ENCODE measurements around the gene PDE3B.

PDE3B gene

GRCh38 chr11:14803846-14804245 lies 160.2 kb downstream of the PDE3B start:
- ATAC-seq (ENCODE audit: low read depth), result no peak
- H3K4me1 Mint-ChIP-seq, result no peaks in the 10 kb centered on the region
- H3K36me3 Mint-ChIP-seq, result peaks cover 9% of the 10 kb centered on the region
- H3K4me3 Mint-ChIP-seq, result no peak overlapping the region
- peaks cover 3% of the 10 kb centered on the region for H3K27me3 Mint-ChIP-seq
- no peak overlapping the region for H3K27ac Mint-ChIP-seq
- peaks cover 1% of the 10 kb centered on the region for H3K9me3 Mint-ChIP-seq
- DNase-seq (ENCODE audit: low spot score in 2 of 2), result no peak

- Mint-ChIP-seq H3K27me3 (no peaks in the 10 kb centered on the region), H3K36me3 (peaks cover 15% of the 10 kb centered on the region), H3K27ac (no peak overlapping the region), H3K9me3 (peaks cover 3% of the 10 kb centered on the region), H3K4me1 (no peaks in the 10 kb centered on the region), H3K4me3 (no peak overlapping the region)
- no peak for DNase-seq (ENCODE audit: low spot score in 2 of 2)
- no peak for ATAC-seq (ENCODE audit: low read depth)
These were observed 165.9 kb downstream of the PDE3B start for GRCh38 chr11:14809466-14809865.

GRCh38 chr11:14812757-14813156 lies 169.2 kb downstream of the PDE3B start:
- Mint-ChIP-seq H3K4me1 (no peaks in the 10 kb centered on the region), H3K36me3 (peaks cover 7% of the 10 kb centered on the region), H3K27me3 (no peaks in the 10 kb centered on the region), H3K4me3 (no peak overlapping the region), H3K9me3 (peaks cover 2% of the 10 kb centered on the region), H3K27ac (no peak overlapping the region)
- no peak for DNase-seq (ENCODE audit: low spot score in 2 of 2)
- ATAC-seq (ENCODE audit: low read depth), result no peak

- DNase-seq (ENCODE audit: low spot score in 2 of 2) (no peak), ATAC-seq (ENCODE audit: low read depth) (no peak)
- H3K4me3 Mint-ChIP-seq, result no peak overlapping the region
- no peak overlapping the region for H3K27ac Mint-ChIP-seq
- H3K27me3 Mint-ChIP-seq, result no peaks in the 10 kb centered on the region
- peaks cover 2% of the 10 kb centered on the region for H3K9me3 Mint-ChIP-seq
- H3K36me3 Mint-ChIP-seq, result peaks cover 7% of the 10 kb centered on the region
- no peaks in the 10 kb centered on the region for H3K4me1 Mint-ChIP-seq
These were observed 169.9 kb downstream of the PDE3B start for GRCh38 chr11:14813516-14813915.

- H3K36me3 Mint-ChIP-seq, result no peaks in the 10 kb centered on the region
- no peak overlapping the region for H3K27ac Mint-ChIP-seq
- peaks cover 3% of the 10 kb centered on the region for H3K27me3 Mint-ChIP-seq
- no peaks in the 10 kb centered on the region for H3K9me3 Mint-ChIP-seq
- no peaks in the 10 kb centered on the region for H3K4me1 Mint-ChIP-seq
- DNase-seq (ENCODE audit: low spot score in 2 of 2) (no peak), ATAC-seq (ENCODE audit: low read depth) (no peak)
- H3K4me3 Mint-ChIP-seq, result no peak overlapping the region
These were observed 175.2 kb downstream of the PDE3B start for GRCh38 chr11:14818779-14819178.

GRCh38 chr11:14819596-14819995 lies 176.0 kb downstream of the PDE3B start:
- Mint-ChIP-seq H3K27ac (no peak overlapping the region), H3K4me3 (no peak overlapping the region), H3K36me3 (no peaks in the 10 kb centered on the region), H3K27me3 (peaks cover 4% of the 10 kb centered on the region), H3K4me1 (no peaks in the 10 kb centered on the region), H3K9me3 (no peaks in the 10 kb centered on the region)
- ATAC-seq (ENCODE audit: low read depth) (no peak), DNase-seq (ENCODE audit: low spot score in 2 of 2) (no peak)

GRCh38 chr11:14821031-14821430 lies 177.4 kb downstream of the PDE3B start:
- DNase-seq (ENCODE audit: low spot score in 2 of 2) (no peak), ATAC-seq (ENCODE audit: low read depth) (no peak)
- H3K27me3 Mint-ChIP-seq, result peaks cover 8% of the 10 kb centered on the region
- H3K4me1 Mint-ChIP-seq, result no peaks in the 10 kb centered on the region
- peaks cover 6% of the 10 kb centered on the region for H3K9me3 Mint-ChIP-seq
- H3K4me3 Mint-ChIP-seq, result no peak overlapping the region
- no peak overlapping the region for H3K27ac Mint-ChIP-seq
- H3K36me3 Mint-ChIP-seq, result peaks cover 4% of the 10 kb centered on the region

GRCh38 chr11:14826600-14826999 lies 183.0 kb downstream of the PDE3B start:
- peaks cover 8% of the 10 kb centered on the region for H3K27me3 Mint-ChIP-seq
- H3K9me3 Mint-ChIP-seq, result peaks cover 15% of the 10 kb centered on the region
- H3K36me3 Mint-ChIP-seq, result peaks cover 4% of the 10 kb centered on the region

GRCh38 chr11:14835496-14836492 lies 192.2 kb downstream of the PDE3B start:
- ATAC-seq (ENCODE audit: low read depth) (no peak), DNase-seq (ENCODE audit: low spot score in 2 of 2) (no peak)
- Mint-ChIP-seq H3K27me3 (peaks cover 5% of the 10 kb centered on the region), H3K9me3 (no peaks in the 10 kb centered on the region), H3K4me3 (no peak overlapping the region), H3K4me1 (no peaks in the 10 kb centered on the region), H3K36me3 (peaks cover 7% of the 10 kb centered on the region), H3K27ac (no peak overlapping the region)

More at GRCh38 chr11:14826600-14826999, 183.0 kb downstream of the PDE3B start:
- H3K4me1 Mint-ChIP-seq, result no peaks in the 10 kb centered on the region
- H3K4me3 Mint-ChIP-seq, result no peak overlapping the region
- ATAC-seq (ENCODE audit: low read depth) (no peak), DNase-seq (ENCODE audit: low spot score in 2 of 2) (no peak)
- no peak overlapping the region for H3K27ac Mint-ChIP-seq

GRCh38 chr11:14842002-14842401 lies 198.4 kb downstream of the PDE3B start:
- ATAC-seq (ENCODE audit: low read depth), result no peak
- Mint-ChIP-seq H3K4me3 (no peak overlapping the region), H3K9me3 (peaks cover 1% of the 10 kb centered on the region), H3K27ac (no peak overlapping the region), H3K27me3 (peaks cover 5% of the 10 kb centered on the region), H3K36me3 (peaks cover 6% of the 10 kb centered on the region), H3K4me1 (no peaks in the 10 kb centered on the region)
- DNase-seq (ENCODE audit: low spot score in 2 of 2), result no peak

GRCh38 chr11:14852571-14853177 lies 209.1 kb downstream of the PDE3B start:
- H3K9me3 Mint-ChIP-seq, result no peaks in the 10 kb centered on the region
- H3K36me3 Mint-ChIP-seq, result peaks cover 2% of the 10 kb centered on the region
- H3K4me3 Mint-ChIP-seq, result no peak overlapping the region
- H3K27ac Mint-ChIP-seq, result no peak overlapping the region
- no peaks in the 10 kb centered on the region for H3K27me3 Mint-ChIP-seq
- H3K4me1 Mint-ChIP-seq, result no peaks in the 10 kb centered on the region
- ATAC-seq (ENCODE audit: low read depth), result no peak
- DNase-seq (ENCODE audit: low spot score in 2 of 2), result no peak

GRCh38 chr11:14854057-14854456 lies 210.5 kb downstream of the PDE3B start:
- no peak overlapping the region for H3K4me3 Mint-ChIP-seq
- no peaks in the 10 kb centered on the region for H3K9me3 Mint-ChIP-seq
- H3K27me3 Mint-ChIP-seq, result no peaks in the 10 kb centered on the region
- H3K36me3 Mint-ChIP-seq, result peaks cover 2% of the 10 kb centered on the region
- DNase-seq (ENCODE audit: low spot score in 2 of 2) (no peak), ATAC-seq (ENCODE audit: low read depth) (no peak)
- no peaks in the 10 kb centered on the region for H3K4me1 Mint-ChIP-seq
- H3K27ac Mint-ChIP-seq, result no peak overlapping the region

GRCh38 chr11:14855890-14856289 lies 212.3 kb downstream of the PDE3B start:
- Mint-ChIP-seq H3K9me3 (no peaks in the 10 kb centered on the region), H3K4me1 (no peaks in the 10 kb centered on the region), H3K27me3 (no peaks in the 10 kb centered on the region), H3K36me3 (peaks cover 2% of the 10 kb centered on the region), H3K4me3 (no peak overlapping the region), H3K27ac (no peak overlapping the region)
- ATAC-seq (ENCODE audit: low read depth) (no peak), DNase-seq (ENCODE audit: low spot score in 2 of 2) (no peak)

- Mint-ChIP-seq H3K4me1 (no peaks in the 10 kb centered on the region), H3K4me3 (no peak overlapping the region), H3K27ac (no peak overlapping the region), H3K27me3 (no peaks in the 10 kb centered on the region), H3K36me3 (peaks cover 2% of the 10 kb centered on the region), H3K9me3 (no peaks in the 10 kb centered on the region)
- no peak for ATAC-seq (ENCODE audit: low read depth)
- DNase-seq (ENCODE audit: low spot score in 2 of 2), result no peak
These were observed 214.0 kb downstream of the PDE3B start for GRCh38 chr11:14857621-14858020.

Measured in memory B cell (primary cell).